GM19395 (cell line): ENCODE measurements around the gene EHBP1L1.

Experiments
- ATAC-seq: cut with Tn5 transposase; IDR thresholded peaks from one replicate; pipeline ENCODE4 v1.9.1; 2021; ENCODE audit warnings: mild to moderate bottlenecking, moderate library complexity; ENCODE audit not compliant: unreplicated experiment

Gene EHBP1L1

DNA sequence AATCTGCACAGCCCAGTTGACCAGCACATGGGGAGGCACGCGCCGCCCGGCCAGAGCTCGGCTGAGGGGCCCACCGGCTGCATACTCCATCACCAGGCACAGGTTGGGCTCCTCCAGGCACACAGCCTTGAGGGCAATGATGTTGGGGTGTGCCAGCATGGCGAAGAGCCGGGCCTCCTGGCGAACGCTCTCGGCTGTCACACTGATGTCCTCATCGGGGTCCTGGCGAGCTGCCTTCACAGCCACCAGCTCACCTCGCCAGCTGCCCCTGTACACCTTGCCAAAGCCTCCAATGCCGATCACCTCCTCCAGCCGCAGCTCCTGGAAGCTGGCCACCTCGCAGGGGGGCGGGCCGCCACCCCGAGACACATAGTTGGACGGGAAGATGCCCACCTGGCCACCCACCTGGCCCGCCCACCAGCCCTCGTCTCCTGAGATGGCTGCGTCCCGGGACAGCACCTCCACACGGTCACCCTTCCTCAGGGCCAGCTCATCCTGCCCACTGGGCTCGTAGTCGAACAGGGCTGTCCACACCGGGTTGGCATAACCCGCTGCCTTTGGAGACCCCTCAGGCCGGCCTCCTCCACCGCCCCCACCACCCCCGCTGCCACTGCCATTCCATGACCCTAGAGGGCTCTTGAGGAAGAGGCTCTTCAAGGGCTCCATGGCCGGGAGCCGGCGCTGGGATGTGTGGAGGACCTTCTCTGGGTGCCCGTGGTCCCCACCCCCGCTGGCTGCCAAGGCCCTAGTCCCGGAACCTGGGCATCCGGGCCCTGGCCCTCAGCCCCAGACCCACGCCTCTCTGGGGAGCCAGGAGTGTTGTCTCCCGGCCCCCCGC, 37.5 kb downstream of the EHBP1L1 start:
- ATAC-seq: no peak

DNA sequence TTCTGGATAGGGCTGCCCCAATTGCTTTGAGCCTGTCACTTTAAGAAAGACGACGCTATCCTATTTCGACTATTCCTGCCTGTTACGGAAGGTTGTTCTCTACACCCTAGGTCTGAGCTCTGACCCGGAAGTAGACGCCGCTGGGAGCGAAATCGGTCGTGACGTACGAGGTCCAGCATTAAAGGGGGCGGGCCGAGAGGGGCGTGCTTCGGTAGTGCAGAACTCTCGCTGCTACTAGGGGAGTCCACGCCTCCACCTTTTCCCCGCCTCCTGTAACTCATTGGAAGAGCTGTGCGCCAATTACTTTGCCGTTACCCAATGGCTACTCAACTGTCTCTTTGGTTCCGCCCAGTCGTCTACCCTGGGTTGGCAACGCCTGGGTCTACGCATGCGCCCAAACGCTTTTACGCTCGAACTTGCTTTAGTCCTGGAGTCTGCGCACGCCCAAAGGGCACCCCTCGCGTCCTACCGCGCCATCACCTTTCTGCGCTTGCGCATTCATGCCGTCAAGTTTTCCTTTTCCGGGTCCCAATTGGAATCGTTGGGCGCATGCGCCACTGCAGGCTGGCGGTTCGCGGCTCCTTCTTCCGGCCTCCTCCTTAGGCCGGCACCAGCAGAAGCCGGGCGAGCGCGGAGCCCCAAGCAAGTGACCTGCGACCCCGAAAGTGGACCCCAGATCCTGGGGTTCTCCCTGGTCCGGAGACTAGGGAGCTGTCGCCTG, 39.5 kb downstream of the EHBP1L1 start, which contains the start of gene PCNX3:
Gene PCNX3 (plus strand): TSS at position 548 of the 721 bp plus-strand sequence. CDS start 536 bp downstream, outside the sequence.
- ATAC-seq: peak; percentile 87

DNA sequence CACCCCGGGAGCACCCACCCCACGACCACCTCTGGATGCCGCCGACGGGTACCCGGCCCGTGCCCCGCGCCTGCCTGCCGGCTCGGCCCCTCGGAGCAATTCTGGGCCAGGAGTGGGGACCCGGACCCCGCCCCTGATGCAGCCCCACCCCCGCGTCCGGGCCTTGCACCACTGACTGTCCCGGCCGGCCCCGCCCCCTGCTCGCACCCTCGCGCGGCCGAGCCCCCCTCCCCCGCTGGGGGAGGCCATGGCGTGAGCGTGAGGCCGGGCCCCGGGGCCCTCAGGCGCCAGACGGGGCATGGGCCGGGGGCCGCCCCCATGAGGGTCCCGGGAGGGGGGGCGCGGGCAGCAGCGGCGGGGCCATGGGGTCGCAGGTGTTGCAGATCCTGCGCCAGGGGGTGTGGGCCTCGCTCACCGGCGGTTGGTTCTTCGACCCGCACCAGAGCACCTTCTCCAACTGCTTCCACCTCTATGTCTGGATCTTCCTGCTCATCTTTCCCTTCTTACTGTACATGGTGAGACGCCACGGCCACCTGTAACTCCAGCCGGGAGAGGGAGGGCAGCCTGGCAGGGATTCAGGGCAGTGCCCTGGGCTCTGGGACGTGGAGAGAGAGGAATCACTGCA, 40.2 kb downstream of the EHBP1L1 start:
- ATAC-seq: peak; percentile 2

DNA sequence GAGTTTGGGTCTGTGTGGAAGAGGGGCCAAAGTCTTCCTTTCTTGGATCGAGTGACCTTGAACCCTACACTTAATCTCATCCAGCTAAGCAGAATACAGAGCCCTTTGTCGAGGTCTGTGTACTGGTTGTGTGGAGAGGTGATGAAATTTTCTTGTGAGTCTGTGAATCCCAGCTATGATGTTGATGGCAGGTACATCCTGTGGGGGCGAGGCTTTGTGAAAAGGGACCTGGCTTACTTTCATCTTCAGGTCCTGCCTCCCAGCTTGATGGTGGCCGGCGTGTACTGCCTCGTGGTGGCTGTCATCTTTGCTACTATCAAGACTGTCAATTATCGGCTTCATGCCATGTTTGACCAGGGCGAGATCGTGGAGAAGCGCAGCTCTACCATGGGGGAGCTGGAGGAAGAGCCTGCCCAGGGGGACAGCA, 40.7 kb downstream of the EHBP1L1 start:
- ATAC-seq: no peak

DNA sequence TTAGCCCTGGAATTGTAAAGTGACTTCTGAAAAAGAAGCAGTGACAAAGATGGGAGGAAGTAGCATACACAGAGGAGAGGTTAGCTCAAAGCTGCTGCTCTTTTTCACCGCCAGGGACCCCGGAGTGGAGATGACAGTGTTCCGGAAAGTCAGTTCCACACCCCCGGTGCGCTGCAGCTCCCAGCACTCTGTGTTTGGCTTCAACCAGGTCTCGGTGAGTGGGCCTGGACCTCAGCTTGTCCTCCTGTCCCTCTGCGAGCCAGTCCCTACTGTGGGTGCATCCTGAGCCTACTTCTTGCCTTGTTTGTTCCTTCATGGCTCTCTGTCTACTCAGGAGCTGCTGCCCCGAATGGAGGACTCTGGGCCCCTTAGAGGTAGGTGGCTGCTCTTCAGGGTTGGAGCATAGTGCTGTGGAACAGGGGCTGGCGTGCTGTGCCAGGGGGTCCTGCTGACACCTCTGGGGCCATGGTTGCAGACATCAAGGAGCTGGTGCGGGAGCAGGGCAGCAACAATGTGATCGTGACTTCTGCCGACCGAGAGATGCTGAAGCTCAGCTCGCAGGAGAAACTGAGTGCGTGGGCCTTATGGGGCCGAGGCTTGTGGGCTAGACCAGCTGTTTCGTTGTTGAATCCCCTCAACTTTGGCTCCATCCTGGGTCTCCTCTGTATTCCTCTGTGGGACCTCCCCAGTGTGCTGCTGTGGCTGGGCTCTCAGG, 41.4 kb downstream of the EHBP1L1 start:
- no peak for ATAC-seq

DNA sequence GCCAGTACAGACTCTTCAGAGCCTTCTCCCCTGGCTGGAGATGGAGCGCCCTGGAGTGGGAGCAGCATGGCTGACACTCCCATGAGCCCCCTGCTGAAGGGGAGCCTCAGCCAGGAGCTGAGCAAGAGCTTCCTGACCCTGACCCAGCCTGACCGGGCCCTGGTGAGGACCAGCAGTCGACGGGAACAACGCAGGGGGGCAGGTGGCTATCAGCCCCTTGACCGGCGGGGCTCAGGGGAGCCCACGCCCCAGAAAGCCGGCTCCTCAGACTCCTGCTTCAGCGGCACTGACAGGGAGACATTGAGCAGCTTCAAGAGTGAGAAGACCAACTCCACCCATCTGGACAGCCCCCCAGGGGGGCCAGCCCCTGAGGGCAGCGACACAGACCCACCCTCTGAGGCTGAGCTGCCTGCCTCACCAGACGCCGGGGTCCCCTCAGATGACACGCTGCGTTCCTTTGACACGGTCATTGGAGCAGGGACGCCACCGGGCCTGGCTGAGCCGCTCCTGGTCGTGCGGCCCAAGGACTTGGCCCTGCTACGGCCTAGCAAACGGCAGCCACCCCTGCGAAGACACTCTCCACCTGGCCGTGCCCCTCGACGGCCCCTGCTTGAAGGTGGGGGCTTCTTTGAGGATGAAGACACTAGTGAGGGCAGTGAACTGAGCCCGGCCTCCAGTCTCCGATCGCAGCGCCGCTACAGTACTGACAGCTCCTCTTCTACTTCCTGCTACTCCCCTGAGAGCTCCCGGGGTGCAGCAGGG, 42.3 kb downstream of the EHBP1L1 start:
- no peak for ATAC-seq

DNA sequence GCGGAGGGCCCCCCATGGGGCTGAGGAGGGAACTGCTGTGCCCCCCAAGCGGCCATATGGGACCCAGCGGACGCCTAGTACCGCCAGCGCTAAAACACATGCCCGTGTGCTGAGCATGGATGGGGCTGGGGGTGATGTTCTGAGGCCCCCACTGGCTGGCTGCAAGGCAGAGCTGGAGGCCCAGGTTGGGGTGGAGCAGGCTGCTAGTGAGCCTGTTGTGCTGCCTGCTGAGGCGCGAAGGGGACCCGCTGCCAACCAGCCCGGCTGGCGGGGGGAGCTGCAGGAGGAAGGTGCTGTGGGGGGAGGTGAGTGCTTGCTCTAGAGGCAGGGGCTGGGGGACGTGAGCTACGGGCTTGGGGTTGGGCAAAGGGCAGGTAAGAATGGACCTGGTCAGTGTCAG, 42.9 kb downstream of the EHBP1L1 start:
- ATAC-seq: no peak

DNA sequence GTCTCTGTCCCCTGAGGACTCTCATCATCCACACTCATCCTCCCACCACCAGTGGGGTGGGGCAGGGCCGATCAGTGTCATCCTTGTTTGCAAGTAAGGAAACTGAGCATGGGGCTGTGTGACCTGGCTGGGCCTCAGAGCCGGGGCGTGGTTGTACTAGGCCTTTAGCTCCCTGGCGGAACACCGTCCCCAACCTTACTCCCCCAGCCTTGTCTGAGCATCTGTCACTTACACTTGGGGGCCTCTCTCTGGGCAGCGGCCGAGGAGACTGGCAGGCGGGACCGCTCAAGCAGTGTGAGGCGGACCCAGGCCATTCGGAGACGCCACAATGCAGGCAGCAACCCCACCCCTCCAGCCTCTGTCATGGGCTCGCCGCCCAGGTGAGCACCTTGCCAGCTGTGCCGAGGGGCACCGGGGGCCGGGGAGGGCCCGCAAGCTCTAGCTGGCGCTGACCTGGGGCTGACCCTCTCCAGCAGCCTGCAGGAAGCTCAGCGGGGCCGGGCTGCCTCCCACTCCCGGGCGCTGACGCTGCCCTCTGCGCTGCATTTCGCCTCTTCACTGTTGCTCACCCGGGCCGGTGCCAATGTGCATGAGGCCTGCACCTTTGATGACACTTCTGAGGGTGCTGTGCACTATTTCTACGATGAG, 43.6 kb downstream of the EHBP1L1 start:
- ATAC-seq: no peak

DNA sequence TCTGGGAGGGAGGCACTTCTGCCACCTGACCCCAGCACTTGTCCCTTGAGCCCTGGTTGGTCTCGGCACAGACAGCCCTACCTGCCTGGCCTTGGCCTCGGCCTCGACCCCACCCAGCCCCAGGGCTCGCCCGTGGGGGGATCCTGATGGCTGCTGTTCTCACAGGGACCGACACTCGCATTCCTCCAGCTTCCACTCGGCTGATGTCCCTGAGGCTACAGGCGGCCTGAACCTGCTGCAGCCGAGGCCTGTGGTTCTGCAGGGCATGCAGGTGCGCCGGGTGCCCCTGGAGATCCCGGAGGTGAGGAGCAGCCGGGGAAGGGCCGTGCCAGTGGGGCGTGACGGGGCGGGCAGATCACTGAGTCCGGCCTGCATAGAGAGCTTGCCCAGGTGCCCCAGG, 44.8 kb downstream of the EHBP1L1 start:
- ATAC-seq: no peak

DNA sequence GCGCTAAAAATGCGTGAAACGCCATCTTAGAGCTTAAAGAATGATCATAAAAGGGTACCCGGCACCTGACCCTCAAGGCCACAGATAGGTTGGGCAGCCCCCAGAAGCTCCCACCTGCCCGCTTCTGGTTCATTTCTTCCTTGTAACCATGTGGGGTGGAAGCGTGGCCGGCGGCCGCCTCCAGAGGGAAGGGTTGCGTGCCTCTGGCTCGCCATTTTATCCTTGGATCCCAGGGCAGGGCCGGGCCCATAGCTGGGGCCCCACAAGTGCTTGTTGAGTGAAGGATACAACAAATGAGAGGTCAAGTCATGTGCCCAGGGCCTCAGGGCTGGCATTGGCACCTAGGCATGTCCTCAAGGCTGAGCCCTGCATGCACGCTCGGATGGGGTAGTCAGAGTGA, 45.6 kb downstream of the EHBP1L1 start:
- ATAC-seq: no peak

DNA sequence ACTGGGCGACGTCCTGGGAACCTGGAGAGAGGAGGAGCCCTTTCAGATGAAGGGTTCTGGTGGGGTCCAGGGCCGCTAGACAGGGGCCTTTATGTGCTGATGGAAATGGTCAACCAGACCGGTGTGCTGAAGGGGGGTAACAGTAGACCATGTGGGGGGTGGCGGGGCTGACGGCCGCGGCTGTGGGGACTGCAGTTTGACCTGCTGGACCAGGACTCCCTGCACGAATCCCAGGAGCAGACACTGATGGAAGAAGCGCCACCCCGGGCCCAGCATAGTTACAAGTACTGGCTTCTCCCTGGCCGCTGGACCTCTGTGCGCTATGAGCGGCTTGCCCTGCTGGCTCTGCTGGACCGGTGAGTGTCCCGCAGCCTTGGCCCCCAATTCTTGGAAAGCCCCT, 46.2 kb downstream of the EHBP1L1 start:
- no peak for ATAC-seq

DNA sequence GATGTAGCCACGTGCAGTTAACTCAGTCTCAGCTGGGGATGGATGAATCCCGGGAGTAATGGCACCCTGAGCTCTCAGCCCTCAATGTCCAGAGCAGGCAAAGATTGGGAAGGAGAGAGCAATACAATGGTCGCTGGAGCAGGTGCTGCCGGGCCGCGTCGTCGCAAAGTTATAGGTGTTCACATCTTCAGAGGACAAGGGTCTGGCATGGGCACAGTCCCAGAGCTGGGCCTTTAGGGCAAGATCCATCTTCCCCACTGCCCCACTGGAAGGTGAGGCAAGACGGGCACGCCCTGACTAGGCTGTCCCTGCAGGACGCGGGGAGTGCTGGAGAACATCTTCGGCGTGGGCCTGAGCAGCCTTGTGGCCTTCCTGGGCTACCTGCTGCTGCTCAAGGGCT, 47.3 kb downstream of the EHBP1L1 start:
- no peak for ATAC-seq

DNA sequence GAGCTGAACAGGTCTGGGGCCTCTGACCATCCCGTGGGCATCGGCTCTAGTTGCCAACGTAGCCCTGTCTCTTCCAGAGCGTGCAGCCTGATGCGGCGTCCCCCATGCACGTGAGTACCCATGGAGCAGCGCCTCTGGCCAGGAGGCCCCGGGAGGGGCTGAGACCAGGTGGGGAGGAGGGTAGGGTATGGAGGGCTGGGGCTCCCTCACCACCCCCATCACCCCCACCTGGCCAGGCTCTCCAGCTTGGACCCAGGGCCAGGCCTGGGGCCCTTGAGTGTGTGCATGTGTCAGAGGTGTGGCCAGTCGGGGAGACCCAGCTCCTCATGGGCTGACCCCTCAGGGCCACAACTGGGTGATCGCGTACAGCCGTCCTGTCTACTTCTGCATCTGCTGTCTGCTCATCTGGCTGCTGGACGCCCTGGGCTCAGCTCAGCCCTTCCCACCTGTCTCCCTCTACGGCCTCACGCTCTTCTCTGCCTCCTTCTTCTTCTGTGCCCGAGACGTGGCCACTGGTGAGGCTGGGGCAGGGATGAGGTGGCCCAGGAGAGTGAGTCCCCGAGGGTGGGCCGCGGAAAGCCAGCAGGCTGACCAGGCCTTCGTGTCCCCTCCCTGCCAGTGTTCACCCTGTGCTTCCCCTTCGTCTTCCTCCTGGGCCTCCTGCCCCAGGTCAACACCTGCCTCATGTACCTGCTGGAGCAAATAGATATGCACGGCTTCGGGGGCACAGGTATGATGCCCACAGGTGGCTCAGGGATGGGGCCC, 48.2 kb downstream of the EHBP1L1 start:
- ATAC-seq: no peak

DNA sequence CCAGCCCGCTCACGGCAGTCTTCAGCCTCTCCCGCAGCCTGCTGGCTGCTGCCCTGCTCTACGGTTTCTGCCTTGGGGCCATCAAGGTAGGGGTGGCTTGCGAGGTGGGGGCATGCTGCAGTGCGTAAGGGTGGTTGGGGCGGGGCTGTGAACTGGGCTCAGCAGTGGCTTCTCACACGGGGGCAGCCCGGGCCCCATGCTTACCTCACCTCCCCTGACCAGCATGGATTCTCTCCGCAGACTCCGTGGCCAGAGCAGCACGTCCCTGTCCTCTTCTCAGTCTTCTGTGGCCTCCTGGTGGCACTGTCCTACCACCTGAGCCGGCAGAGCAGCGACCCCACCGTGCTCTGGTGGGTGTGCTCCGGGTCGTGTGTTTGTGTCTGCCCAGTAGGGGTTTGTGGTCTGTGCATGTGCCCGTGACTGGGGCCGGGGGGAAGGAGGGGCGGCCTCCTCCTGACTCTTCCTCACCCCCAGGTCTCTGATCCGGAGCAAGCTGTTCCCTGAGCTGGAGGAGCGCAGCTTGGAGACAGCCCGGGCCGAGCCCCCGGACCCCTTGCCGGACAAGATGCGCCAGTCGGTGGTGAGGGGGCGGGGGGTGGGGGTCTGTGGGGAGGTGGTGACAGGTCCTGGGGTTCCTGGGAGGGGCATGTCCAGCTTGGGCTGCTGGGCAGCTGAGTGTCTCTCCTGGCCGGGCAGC, 49.2 kb downstream of the EHBP1L1 start:
- ATAC-seq: no peak

DNA sequence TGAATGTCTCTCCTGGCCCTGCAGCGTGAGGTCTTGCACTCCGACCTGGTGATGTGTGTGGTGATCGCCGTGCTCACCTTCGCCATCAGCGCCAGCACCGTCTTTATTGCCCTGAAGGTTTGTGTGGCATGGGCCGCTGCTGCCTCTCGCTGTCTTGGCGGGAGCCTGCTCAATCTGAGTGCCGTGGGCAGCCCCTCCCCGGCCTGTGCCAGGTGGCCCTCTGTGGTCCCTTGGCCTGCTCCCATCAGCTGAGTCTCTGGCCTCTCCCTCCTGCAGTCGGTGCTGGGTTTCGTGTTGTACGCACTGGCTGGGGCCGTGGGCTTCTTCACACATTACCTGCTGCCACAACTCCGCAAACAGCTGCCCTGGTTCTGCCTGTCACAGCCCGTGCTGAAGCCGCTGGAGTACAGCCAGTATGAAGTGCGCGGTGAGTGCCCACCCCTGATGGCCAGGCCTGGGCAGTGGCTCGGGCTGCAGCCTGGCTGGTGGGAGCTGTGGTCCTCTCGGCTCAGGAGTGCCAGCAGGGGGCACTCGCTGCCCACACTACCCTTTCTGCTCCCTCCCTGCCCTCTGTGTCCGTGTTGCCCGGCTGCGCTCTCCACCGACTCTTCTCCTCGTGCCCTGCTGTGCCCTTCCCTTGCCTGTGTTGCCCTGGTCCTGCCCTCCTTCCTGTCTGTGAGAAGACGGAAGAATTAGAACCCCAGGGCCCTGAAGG, 49.9 kb downstream of the EHBP1L1 start:
- ATAC-seq: no peak

DNA sequence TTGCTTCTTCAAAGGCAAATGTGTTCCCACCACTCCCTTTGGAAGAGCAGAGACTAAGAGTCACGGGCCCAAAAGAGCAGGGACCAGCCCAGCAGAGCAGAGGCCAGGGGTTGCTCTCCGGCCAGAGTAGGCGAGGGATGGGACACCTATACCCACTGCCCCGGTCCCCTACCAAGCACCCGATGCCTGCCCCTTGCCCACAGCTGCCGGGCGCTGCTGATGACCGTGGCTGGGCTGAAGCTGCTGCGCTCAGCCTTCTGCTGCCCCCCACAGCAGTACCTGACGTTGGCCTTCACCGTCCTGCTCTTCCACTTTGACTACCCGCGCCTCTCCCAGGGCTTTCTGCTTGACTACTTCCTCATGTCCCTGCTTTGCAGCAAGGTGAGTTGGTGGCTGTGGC, 51.3 kb downstream of the EHBP1L1 start:
- no peak for ATAC-seq

DNA sequence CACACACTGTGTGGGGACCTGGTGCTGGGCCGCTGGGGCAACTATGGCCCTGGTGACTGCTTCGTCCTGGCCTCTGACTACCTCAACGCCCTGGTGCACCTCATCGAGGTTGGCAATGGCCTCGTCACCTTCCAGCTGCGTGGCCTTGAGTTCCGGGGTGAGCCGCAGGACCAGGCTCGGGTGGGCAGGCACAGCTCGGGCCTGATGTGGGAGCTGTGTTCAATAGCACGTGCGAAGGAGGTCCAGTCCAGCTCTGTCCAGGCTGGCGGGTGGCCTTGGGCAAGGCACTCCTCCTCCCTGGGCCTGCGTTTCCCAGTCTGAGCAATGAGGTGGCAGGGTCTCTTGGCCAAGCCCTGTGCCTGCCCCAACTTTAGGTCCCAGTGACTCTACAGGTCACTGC, 53.7 kb downstream of the EHBP1L1 start:
- ATAC-seq: no peak

DNA sequence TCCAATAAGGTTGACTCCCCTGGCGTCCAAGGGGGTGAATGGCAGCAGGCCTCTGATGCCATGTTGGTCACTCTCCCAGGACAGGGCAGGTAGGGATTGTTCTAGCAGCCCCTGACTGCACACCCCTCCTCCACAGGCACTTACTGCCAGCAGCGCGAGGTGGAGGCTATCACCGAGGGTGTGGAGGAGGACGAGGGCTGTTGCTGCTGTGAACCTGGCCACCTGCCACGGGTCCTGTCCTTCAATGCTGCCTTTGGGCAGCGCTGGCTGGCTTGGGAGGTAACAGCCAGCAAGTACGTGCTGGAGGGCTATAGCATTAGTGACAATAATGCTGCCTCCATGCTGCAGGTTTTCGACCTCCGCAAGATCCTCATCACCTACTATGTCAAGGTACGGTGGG, 54.4 kb downstream of the EHBP1L1 start:
- ATAC-seq: no peak
